HEK293 (cell line): ENCODE results near the gene TRAF3IP3.

Experiments used
- CTCF ChIA-PET: fragments of 350-600 bp; formaldehyde crosslinking; extraction: SDS; loops from one replicate; lab custom pipeline; 2021; ENCODE audit warnings: antibody characterized with exemption; lab: Yijun Ruan, JAX
- POLR2A ChIA-PET: fragments of 300-600 bp; formaldehyde crosslinking; extraction: SDS; loops from one replicate; lab custom pipeline; 2020; ENCODE audit warnings: antibody characterized with exemption, inconsistent platforms; lab: Yijun Ruan, JAX
- H3K27ac ChIP-seq: fragments of 200-500 bp; sonication (Bioruptor generic); 2 replicates; pipeline ENCODE4 v1.5.1; 2014; ENCODE audit warnings: low read depth, low read length, control low read depth, inconsistent platforms; ENCODE audit errors: extremely low read depth
- H3K36me3 ChIP-seq, 2 experiments: fragments of 200-500 bp in 1 of 2; sonication (Bioruptor generic) in 1 of 2; 1 replicate in 1 of 2; 2 replicates in 1 of 2; pipeline ENCODE4 v1.5.1; 2014 to 2017; ENCODE audit warnings: inconsistent platforms in 2 of 2, low read length in 2 of 2; ENCODE audit not compliant: control insufficient read depth in 2 of 2, insufficient read depth in 1 of 2
- H3K4me1 ChIP-seq: fragments of 200-500 bp; sonication (Bioruptor generic); 2 replicates; pipeline ENCODE4 v1.5.1; 2014; ENCODE audit warnings: mild to moderate bottlenecking, low read length, inconsistent platforms; ENCODE audit not compliant: control insufficient read depth, insufficient read depth
- H3K4me3 ChIP-seq: 2 replicates; pipeline ENCODE4 v1.5.1; 2011; ENCODE audit warnings: low read depth, mild to moderate bottlenecking, control low read depth, low read length, moderate library complexity
- H3K9me3 ChIP-seq: fragments of 200-500 bp; sonication (Bioruptor generic); 2 replicates; pipeline ENCODE4 v1.5.1; 2014; ENCODE audit warnings: low read depth, low read length, inconsistent platforms; ENCODE audit not compliant: control insufficient read depth, insufficient read depth
- FEZF1 ChIP-seq: fragments of 450-650 bp; formaldehyde crosslinking; IDR thresholded peaks from 2 replicates; pipeline ENCODE4 v1.5.1; 2016; ENCODE audit warnings: missing biosample characterization, missing genetic modification characterization
- OVOL3 ChIP-seq: fragments of 450-650 bp; formaldehyde crosslinking; IDR thresholded peaks from 2 replicates; pipeline ENCODE4 v1.5.1; 2016; ENCODE audit warnings: missing biosample characterization, missing genetic modification characterization
- PRDM1 ChIP-seq: fragments of 450-650 bp; formaldehyde crosslinking; IDR thresholded peaks from 2 replicates; pipeline ENCODE4; 2016; ENCODE audit warnings: missing biosample characterization, missing genetic modification characterization
- TCF7L2 ChIP-seq: IDR thresholded peaks from 2 replicates; pipeline ENCODE4 v1.6.1; 2011; ENCODE audit warnings: low read depth, mild to moderate bottlenecking, inconsistent platforms, low read length, moderate library complexity, borderline replicate concordance
- WT1 ChIP-seq: fragments of 450-650 bp; formaldehyde crosslinking; IDR thresholded peaks from 2 replicates; pipeline ENCODE4 v1.5.1; 2016; ENCODE audit warnings: missing biosample characterization, missing genetic modification characterization
- ZNF133 ChIP-seq: fragments of 450-650 bp; formaldehyde crosslinking; IDR thresholded peaks from 2 replicates; pipeline ENCODE4 v1.5.1; 2016; ENCODE audit warnings: missing biosample characterization, missing genetic modification characterization
- ZNF155 ChIP-seq: fragments of 450-650 bp; formaldehyde crosslinking; IDR thresholded peaks from 2 replicates; pipeline ENCODE4 v1.5.1; 2016; ENCODE audit warnings: missing biosample characterization, missing genetic modification characterization
- ZNF19 ChIP-seq: fragments of 450-650 bp; formaldehyde crosslinking; IDR thresholded peaks from 2 replicates; pipeline ENCODE4; 2016; ENCODE audit warnings: missing biosample characterization, missing genetic modification characterization, low read depth
- ZNF211 ChIP-seq: fragments of 450-650 bp; formaldehyde crosslinking; IDR thresholded peaks from 2 replicates; pipeline ENCODE4 v1.5.1; 2016; ENCODE audit warnings: low read depth, missing biosample characterization, missing genetic modification characterization
- ZNF391 ChIP-seq: fragments of 450-650 bp; formaldehyde crosslinking; IDR thresholded peaks from 2 replicates; pipeline ENCODE4 v1.5.1; 2016; ENCODE audit warnings: low read depth, missing biosample characterization, missing genetic modification characterization, borderline replicate concordance
- ZNF555 ChIP-seq: fragments of 450-650 bp; formaldehyde crosslinking; conservative IDR thresholded peaks from 2 replicates; pipeline ENCODE4 v1.5.1; 2017; ENCODE audit warnings: missing biosample characterization, mild to moderate bottlenecking, missing genetic modification characterization, inconsistent platforms
- ZNF560 ChIP-seq: fragments of 450-650 bp; formaldehyde crosslinking; IDR thresholded peaks from 2 replicates; pipeline ENCODE4 v1.5.1; 2017; ENCODE audit warnings: missing biosample characterization, missing genetic modification characterization, borderline replicate concordance
- ZNF654 ChIP-seq: fragments of 450-650 bp; formaldehyde crosslinking; IDR thresholded peaks from 2 replicates; pipeline ENCODE4 v1.5.1; 2016; ENCODE audit warnings: low read depth, missing biosample characterization, missing genetic modification characterization
- ZNF658 ChIP-seq: fragments of 450-650 bp; formaldehyde crosslinking; IDR thresholded peaks from 2 replicates; pipeline ENCODE4; 2016; ENCODE audit warnings: missing biosample characterization, missing genetic modification characterization
- ZNF777 ChIP-seq: fragments of 450-650 bp; formaldehyde crosslinking; IDR thresholded peaks from 2 replicates; pipeline ENCODE4 v1.5.1; 2017; ENCODE audit warnings: missing biosample characterization, missing genetic modification characterization, borderline replicate concordance
- ZNF837 ChIP-seq: fragments of 450-650 bp; formaldehyde crosslinking; IDR thresholded peaks from 2 replicates; pipeline ENCODE4 v1.5.1; 2016; ENCODE audit warnings: missing biosample characterization, missing genetic modification characterization
- TF ChIP-seq, protein P1 (sequence below): fragments of 450-650 bp; formaldehyde crosslinking; IDR thresholded peaks from 2 replicates; pipeline ENCODE4 v1.5.1; 2017; ENCODE audit warnings: missing biosample characterization, mild to moderate bottlenecking, missing genetic modification characterization, moderate library complexity
- TF ChIP-seq, protein P2 (sequence below): fragments of 450-650 bp; formaldehyde crosslinking; IDR thresholded peaks from 2 replicates; pipeline ENCODE4 v1.5.1; 2016; ENCODE audit warnings: missing biosample characterization, missing genetic modification characterization
- TF ChIP-seq, protein P3 (sequence below): fragments of 450-650 bp; formaldehyde crosslinking; IDR thresholded peaks from 2 replicates; pipeline ENCODE4 v1.5.1; 2016; ENCODE audit warnings: missing biosample characterization, missing genetic modification characterization
- TF ChIP-seq, protein P4 (sequence below): fragments of 450-650 bp; formaldehyde crosslinking; IDR thresholded peaks from 2 replicates; pipeline ENCODE4 v1.5.1; 2016; ENCODE audit warnings: missing biosample characterization, missing genetic modification characterization
- TF ChIP-seq, protein P5 (sequence below): fragments of 450-650 bp; formaldehyde crosslinking; optimal IDR thresholded peaks from 2 replicates; pipeline ENCODE3; 2016; ENCODE audit warnings: missing biosample characterization, mild to moderate bottlenecking, missing genetic modification characterization
- TF ChIP-seq, protein P6 (sequence below): fragments of 450-650 bp; formaldehyde crosslinking; IDR thresholded peaks from 2 replicates; pipeline ENCODE4 v1.5.1; 2017; ENCODE audit warnings: missing biosample characterization, missing genetic modification characterization
- TF ChIP-seq, protein P7 (sequence below): fragments of 450-650 bp; formaldehyde crosslinking; IDR thresholded peaks from 2 replicates; pipeline ENCODE4 v1.5.1; 2017; ENCODE audit warnings: missing biosample characterization, missing genetic modification characterization

The TRAF3IP3 gene

DNA sequence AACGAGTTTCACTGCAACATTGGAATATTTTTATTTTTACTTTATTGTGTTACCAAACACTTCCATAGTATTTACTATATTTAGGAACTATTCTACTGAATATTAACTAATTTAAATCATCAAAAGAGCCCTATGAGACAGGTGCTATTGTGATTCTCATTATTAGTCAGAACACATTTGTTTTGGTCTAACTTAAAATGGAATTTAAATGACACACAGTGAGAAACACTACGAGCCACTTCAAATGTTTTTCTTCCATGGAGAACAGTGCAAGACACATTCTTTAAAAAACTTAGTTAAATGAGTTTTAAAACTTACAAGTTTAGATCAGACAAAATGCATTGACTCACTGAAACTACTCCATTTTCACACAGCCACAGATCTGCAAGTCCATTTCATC lies 6.6 kb upstream of the TRAF3IP3 start:
- CTCF ChIA-PET = interaction anchor here (0.7 to 2.6 kb wide), 21 partner anchors 8 to 183 kb away, joined by 3 to 15 read pairs (median 5); partner anchors contain the start of gene C1orf74

DNA sequence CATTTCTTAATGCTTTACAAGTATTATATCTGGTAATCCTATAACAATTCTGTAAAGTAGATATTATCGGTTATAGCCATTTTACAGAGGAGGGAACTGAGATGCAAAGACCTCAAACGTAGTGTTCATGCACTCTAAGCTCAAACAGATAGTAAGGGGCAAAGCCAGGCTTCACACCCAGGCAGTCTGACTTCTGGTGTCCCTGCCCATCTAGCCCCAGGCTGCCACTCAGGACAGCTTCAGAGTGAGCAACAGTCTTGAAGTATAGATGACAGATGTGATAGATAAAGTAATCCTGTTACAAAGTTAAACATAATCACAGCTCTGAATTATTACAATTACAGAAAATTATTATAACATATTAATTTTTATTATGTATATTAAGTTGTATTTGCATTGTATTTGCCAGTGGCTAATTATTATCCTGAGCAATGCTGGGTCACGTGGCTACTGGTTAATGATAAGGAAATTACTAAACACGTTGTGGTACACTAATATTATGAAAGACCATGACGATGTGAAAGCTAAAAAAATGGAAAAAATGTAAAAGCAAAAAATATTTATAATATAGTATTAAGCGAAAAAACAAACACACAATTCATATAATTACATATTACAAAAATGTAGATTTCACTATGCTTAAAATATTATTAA lies 6.1 kb upstream of the TRAF3IP3 start:
- Histone ChIP-seq H3K27ac (no peak overlapping the region), H3K4me1 (peaks cover 6% of the 10 kb centered on the region; the same call in 1 of the 2 replicates), H3K9me3 (no peaks in the 10 kb centered on the region), H3K36me3 (no peaks in the 10 kb centered on the region), H3K4me3 (no peak overlapping the region)
- ChIA-PET CTCF (interaction anchor here (0.7 to 2.6 kb wide), 10 partner anchors 10 to 183 kb away, joined by 3 to 15 read pairs (median 7); no protein-coding TSS in a partner anchor), POLR2A (interaction anchor here (2.6 kb wide), 1 partner anchor 34 kb away, joined by 9 read pairs; the partner anchor contains the start of gene C1orf74)
- TF ChIP-seq, protein P1, sequence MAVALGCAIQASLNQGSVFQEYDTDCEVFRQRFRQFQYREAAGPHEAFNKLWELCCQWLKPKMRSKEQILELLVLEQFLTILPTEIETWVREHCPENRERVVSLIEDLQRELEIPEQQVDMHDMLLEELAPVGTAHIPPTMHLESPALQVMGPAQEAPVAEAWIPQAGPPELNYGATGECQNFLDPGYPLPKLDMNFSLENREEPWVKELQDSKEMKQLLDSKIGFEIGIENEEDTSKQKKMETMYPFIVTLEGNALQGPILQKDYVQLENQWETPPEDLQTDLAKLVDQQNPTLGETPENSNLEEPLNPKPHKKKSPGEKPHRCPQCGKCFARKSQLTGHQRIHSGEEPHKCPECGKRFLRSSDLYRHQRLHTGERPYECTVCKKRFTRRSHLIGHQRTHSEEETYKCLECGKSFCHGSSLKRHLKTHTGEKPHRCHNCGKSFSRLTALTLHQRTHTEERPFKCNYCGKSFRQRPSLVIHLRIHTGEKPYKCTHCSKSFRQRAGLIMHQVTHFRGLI = no peak
- no peak for TF ChIP-seq ZNF560
- no peak for TF ChIP-seq ZNF19 (tag by site-specific recombination)
- no peak for TF ChIP-seq OVOL3 (tag by site-specific recombination)
- TF ChIP-seq ZNF777 (tag by site-specific recombination) = no peak
- TF ChIP-seq, protein P2, sequence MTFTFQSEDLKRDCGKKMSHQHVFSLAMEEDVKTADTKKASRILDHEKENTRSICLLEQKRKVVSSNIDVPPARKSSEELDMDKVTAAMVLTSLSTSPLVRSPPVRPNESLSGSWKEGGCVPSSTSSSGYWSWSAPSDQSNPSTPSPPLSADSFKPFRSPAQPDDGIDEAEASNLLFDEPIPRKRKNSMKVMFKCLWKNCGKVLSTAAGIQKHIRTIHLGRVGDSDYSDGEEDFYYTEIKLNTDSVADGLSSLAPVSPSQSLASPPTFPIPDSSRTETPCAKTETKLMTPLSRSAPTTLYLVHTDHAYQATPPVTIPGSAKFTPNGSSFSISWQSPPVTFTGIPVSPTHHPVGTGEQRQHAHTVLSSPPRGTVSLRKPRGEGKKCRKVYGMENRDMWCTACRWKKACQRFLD (tag by site-specific recombination) = no peak
- TF ChIP-seq ZNF654 = no peak
- TF ChIP-seq ZNF837 (tag by site-specific recombination) = no peak
- TF ChIP-seq PRDM1 (tag by site-specific recombination) = no peak
- TF ChIP-seq, protein P3, sequence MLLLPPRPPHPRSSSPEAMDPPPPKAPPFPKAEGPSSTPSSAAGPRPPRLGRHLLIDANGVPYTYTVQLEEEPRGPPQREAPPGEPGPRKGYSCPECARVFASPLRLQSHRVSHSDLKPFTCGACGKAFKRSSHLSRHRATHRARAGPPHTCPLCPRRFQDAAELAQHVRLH (tag by site-specific recombination) = no peak
- TF ChIP-seq ZNF211 (tag by site-specific recombination) = no peak
- TF ChIP-seq, protein P4, sequence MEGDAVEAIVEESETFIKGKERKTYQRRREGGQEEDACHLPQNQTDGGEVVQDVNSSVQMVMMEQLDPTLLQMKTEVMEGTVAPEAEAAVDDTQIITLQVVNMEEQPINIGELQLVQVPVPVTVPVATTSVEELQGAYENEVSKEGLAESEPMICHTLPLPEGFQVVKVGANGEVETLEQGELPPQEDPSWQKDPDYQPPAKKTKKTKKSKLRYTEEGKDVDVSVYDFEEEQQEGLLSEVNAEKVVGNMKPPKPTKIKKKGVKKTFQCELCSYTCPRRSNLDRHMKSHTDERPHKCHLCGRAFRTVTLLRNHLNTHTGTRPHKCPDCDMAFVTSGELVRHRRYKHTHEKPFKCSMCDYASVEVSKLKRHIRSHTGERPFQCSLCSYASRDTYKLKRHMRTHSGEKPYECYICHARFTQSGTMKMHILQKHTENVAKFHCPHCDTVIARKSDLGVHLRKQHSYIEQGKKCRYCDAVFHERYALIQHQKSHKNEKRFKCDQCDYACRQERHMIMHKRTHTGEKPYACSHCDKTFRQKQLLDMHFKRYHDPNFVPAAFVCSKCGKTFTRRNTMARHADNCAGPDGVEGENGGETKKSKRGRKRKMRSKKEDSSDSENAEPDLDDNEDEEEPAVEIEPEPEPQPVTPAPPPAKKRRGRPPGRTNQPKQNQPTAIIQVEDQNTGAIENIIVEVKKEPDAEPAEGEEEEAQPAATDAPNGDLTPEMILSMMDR = no peak

More for the DNA sequence above, 6.6 kb upstream of the TRAF3IP3 start:
- Histone ChIP-seq H3K4me3 (no peak overlapping the region), H3K27ac (no peak overlapping the region), H3K4me1 (peaks cover 6% of the 10 kb centered on the region; the same call in 1 of the 2 replicates), H3K9me3 (no peaks in the 10 kb centered on the region), H3K36me3 (no peaks in the 10 kb centered on the region)
- TF ChIP-seq, protein P5, sequence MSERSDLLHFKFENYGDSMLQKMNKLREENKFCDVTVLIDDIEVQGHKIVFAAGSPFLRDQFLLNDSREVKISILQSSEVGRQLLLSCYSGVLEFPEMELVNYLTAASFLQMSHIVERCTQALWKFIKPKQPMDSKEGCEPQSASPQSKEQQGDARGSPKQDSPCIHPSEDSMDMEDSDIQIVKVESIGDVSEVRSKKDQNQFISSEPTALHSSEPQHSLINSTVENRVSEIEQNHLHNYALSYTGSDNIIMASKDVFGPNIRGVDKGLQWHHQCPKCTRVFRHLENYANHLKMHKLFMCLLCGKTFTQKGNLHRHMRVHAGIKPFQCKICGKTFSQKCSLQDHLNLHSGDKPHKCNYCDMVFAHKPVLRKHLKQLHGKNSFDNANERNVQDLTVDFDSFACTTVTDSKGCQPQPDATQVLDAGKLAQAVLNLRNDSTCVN (tag by site-specific recombination) = no peak
- TF ChIP-seq, protein P1 = no peak
- TF ChIP-seq ZNF555 (no peak), ZNF658 (no peak), TCF7L2 (no peak), ZNF391 (tag by site-specific recombination) (no peak), ZNF133 (tag by site-specific recombination) (no peak), ZNF155 (tag by site-specific recombination) (no peak), FEZF1 (tag by site-specific recombination) (no peak), WT1 (tag by site-specific recombination) (no peak), ZNF211 (tag by site-specific recombination) (no peak), PRDM1 (tag by site-specific recombination) (no peak)
- TF ChIP-seq, protein P6, sequence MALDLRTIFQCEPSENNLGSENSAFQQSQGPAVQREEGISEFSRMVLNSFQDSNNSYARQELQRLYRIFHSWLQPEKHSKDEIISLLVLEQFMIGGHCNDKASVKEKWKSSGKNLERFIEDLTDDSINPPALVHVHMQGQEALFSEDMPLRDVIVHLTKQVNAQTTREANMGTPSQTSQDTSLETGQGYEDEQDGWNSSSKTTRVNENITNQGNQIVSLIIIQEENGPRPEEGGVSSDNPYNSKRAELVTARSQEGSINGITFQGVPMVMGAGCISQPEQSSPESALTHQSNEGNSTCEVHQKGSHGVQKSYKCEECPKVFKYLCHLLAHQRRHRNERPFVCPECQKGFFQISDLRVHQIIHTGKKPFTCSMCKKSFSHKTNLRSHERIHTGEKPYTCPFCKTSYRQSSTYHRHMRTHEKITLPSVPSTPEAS = no peak
- TF ChIP-seq, protein P7, sequence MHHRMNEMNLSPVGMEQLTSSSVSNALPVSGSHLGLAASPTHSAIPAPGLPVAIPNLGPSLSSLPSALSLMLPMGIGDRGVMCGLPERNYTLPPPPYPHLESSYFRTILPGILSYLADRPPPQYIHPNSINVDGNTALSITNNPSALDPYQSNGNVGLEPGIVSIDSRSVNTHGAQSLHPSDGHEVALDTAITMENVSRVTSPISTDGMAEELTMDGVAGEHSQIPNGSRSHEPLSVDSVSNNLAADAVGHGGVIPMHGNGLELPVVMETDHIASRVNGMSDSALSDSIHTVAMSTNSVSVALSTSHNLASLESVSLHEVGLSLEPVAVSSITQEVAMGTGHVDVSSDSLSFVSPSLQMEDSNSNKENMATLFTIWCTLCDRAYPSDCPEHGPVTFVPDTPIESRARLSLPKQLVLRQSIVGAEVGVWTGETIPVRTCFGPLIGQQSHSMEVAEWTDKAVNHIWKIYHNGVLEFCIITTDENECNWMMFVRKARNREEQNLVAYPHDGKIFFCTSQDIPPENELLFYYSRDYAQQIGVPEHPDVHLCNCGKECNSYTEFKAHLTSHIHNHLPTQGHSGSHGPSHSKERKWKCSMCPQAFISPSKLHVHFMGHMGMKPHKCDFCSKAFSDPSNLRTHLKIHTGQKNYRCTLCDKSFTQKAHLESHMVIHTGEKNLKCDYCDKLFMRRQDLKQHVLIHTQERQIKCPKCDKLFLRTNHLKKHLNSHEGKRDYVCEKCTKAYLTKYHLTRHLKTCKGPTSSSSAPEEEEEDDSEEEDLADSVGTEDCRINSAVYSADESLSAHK (tag by site-specific recombination) = no peak
- POLR2A ChIA-PET = interaction anchor here (2.6 kb wide), 1 partner anchor 35 kb away, joined by 9 read pairs; the partner anchor contains the start of gene C1orf74
